Loucy (cell line): Measurements from ENCODE around the gene MC1R.
"Not testable (repeated sequence)": the region's sequence is repeated elsewhere in the genome, so short reads cannot be mapped to it uniquely, and the experiment has no call there.

ENCODE experiments used
- H2AFZ ChIP-seq: fragments of 200-600 bp; sonication (generic); 2 replicates; pipeline ENCODE4 v1.6.0; 2016; ENCODE audit warnings: antibody characterized with exemption, mild to moderate bottlenecking, low read length, moderate library complexity
- H3F3A ChIP-seq: fragments of 200-600 bp; 2 replicates; pipeline ENCODE4 v1.6.0; 2016; ENCODE audit warnings: antibody characterized with exemption, low read depth, mild to moderate bottlenecking
- H3K27me3 ChIP-seq: fragments of 200-600 bp; sonication (generic); 2 replicates; pipeline ENCODE4 v1.6.1; 2014; ENCODE audit warnings: low read length, mild to moderate bottlenecking; ENCODE audit not compliant: insufficient read depth, poor library complexity, severe bottlenecking
- H3K36me3 ChIP-seq: fragments of 200-600 bp; sonication (generic); 2 replicates; pipeline ENCODE4 v1.6.1; 2016; ENCODE audit warnings: low read length; ENCODE audit not compliant: insufficient read depth
- H3K4me1 ChIP-seq: fragments of 200-600 bp; sonication (generic); 2 replicates; pipeline ENCODE4 v1.5.1; 2014; ENCODE audit warnings: low read length, mild to moderate bottlenecking; ENCODE audit not compliant: insufficient read depth, poor library complexity, severe bottlenecking
- H3K4me2 ChIP-seq: fragments of 200-600 bp; sonication (generic); 2 replicates; pipeline ENCODE4 v1.6.0; 2014; ENCODE audit warnings: antibody characterized with exemption, low read length, low read depth, mild to moderate bottlenecking; ENCODE audit not compliant: poor library complexity, severe bottlenecking
- H3K4me3 ChIP-seq: fragments of 200-600 bp; sonication (generic); 2 replicates; pipeline ENCODE4 v1.5.1; 2014; ENCODE audit warnings: low read length, mild to moderate bottlenecking, mixed read lengths; ENCODE audit not compliant: poor library complexity, severe bottlenecking
- H3K79me2 ChIP-seq: fragments of 200-600 bp; sonication (generic); 2 replicates; pipeline ENCODE4 v1.6.1; 2014; ENCODE audit warnings: low read length; ENCODE audit not compliant: insufficient read depth
- H3K9ac ChIP-seq: fragments of 200-600 bp; sonication (generic); 2 replicates; pipeline ENCODE4 v1.6.0; 2014; ENCODE audit warnings: mild to moderate bottlenecking, low read depth, low read length, moderate library complexity; ENCODE audit not compliant: poor library complexity, severe bottlenecking
- H3K9me2 ChIP-seq: fragments of 200-600 bp; sonication (generic); replicated peaks from 2 replicates; pipeline ENCODE4 v1.6.1; 2016; ENCODE audit warnings: low read depth, low read length, mixed read lengths
- H3K9me3 ChIP-seq: fragments of 200-600 bp; sonication (generic); 2 replicates; pipeline ENCODE4 v1.6.1; 2014; ENCODE audit warnings: mild to moderate bottlenecking, antibody characterized with exemption, low read length, low read depth; ENCODE audit not compliant: insufficient read depth
- H4K20me1 ChIP-seq: fragments of 200-600 bp; sonication (generic); 2 replicates; pipeline ENCODE4 v1.6.0; 2014; ENCODE audit warnings: antibody characterized with exemption, low read length, mild to moderate bottlenecking; ENCODE audit not compliant: insufficient read depth, poor library complexity, severe bottlenecking
- CTCF ChIP-seq: fragments of 200-600 bp; sonication (generic); conservative IDR thresholded peaks from 2 replicates; pipeline ENCODE4 v1.5.1; 2014; ENCODE audit warnings: mild to moderate bottlenecking, antibody characterized with exemption, low read length
- EZH2phosphoT487 ChIP-seq: fragments of 200-600 bp; IDR thresholded peaks from 2 replicates; pipeline ENCODE4 v1.6.1; 2018; ENCODE audit warnings: antibody characterized with exemption, mild to moderate bottlenecking, moderate library complexity, borderline replicate concordance

Gene MC1R

GRCh38 chr16:89871895-89872294, 46.8 kb upstream of the MC1R start:
- peak overlapping the region; percentile 92 for H3K9ac ChIP-seq

GRCh38 chr16:89873109-89873971, 45.3 kb upstream of the MC1R start, which contains the start of gene TCF25:
TSS of gene TCF25 (plus strand) at chr16:89873592. CDS start at chr16:89873668, 76 bp downstream.
- Histone ChIP-seq H3K9me2 (no peaks in the 10 kb centered on the region), H3K9me3 (no peaks in the 10 kb centered on the region), H3F3A (no peaks in the 10 kb centered on the region), H3K79me2 (peaks cover 38% of the 10 kb centered on the region), H3K36me3 (no peaks in the 10 kb centered on the region), H2AFZ (peak within 1 kb of the TSS; percentile 72), H4K20me1 (peaks cover 16% of the 10 kb centered on the region), H3K27me3 (no peaks in the 10 kb centered on the region), H3K4me3 (peak within 1 kb of the TSS; percentile 90), H3K9ac (peak within 1 kb of the TSS; percentile 92), H3K4me1 (peaks cover 3% of the 10 kb centered on the region), H3K4me2 (peak within 1 kb of the TSS; percentile 81)
- TF ChIP-seq CTCF (no peak), EZH2phosphoT487 (no peak)

More at GRCh38 chr16:89871895-89872294, 46.8 kb upstream of the MC1R start:
- no peak overlapping the region for H3K4me3 ChIP-seq
- no peaks in the 10 kb centered on the region for H3K36me3 ChIP-seq
- H3K27me3 ChIP-seq: no peaks in the 10 kb centered on the region
- peaks cover 3% of the 10 kb centered on the region for H3K4me1 ChIP-seq
- H3K79me2 ChIP-seq: peaks cover 26% of the 10 kb centered on the region
- H3K9me2 ChIP-seq: no peaks in the 10 kb centered on the region
- no peak overlapping the region for H2AFZ ChIP-seq
- H3K9me3 ChIP-seq: no peaks in the 10 kb centered on the region
- H3K4me2 ChIP-seq: peak overlapping the region; percentile 81
- peaks cover 16% of the 10 kb centered on the region for H4K20me1 ChIP-seq
- TF ChIP-seq CTCF: no peak
- no peak for TF ChIP-seq EZH2phosphoT487
- H3F3A ChIP-seq: no peaks in the 10 kb centered on the region

DNA sequence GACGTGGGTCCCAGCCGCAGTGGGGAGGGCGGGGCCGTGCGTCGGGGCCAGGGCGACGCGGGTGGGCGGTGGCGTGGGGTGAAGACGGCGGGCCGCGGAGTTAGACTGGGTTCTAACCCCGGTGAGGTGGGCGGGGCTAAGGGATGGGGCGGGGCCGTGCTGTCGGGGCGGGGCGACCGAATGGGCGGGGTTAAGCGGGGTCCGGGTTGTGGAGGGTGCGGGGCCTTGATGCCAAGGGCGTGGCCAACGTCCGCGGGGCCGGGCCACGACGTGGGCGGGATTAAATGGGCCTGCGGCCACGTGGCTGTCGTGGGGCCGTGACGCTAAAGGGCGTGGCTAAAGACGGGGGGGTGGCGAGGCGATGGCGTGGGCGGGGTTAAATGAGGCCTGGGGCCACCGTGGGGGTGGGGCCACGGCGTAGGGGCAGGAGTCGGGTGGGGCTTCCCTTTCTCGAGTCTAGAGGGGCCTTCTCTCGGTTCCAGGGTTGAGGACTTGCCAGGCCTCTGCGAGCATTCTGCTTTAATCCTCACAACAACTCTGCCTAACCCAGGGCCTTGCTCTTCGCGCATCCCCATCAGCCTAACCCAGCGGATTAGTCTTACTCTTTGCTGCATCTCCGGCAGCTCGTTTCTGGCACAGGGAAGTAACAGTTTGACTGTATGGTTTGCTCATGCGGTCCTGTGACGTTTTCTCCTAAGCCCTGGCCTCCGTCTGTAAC, 44.5 kb upstream of the MC1R start:
- no peaks in the 10 kb centered on the region for H3K9me2 ChIP-seq
- no peaks in the 10 kb centered on the region; the same call in 1 of the 2 replicates for H3K36me3 ChIP-seq
- no peaks in the 10 kb centered on the region for H3K27me3 ChIP-seq
- H3K79me2 ChIP-seq: peaks cover 42% of the 10 kb centered on the region
- H3K4me3 ChIP-seq: peak overlapping the region; percentile 90
- no peak overlapping the region for H2AFZ ChIP-seq
- peaks cover 3% of the 10 kb centered on the region for H3K4me1 ChIP-seq
- no peaks in the 10 kb centered on the region for H3K9me3 ChIP-seq
- TF ChIP-seq CTCF (no peak), EZH2phosphoT487 (no peak)
- H4K20me1 ChIP-seq: peaks cover 16% of the 10 kb centered on the region
- H3K4me2 ChIP-seq: peak overlapping the region; percentile 71
- peak overlapping the region; percentile 92 for H3K9ac ChIP-seq
- no peaks in the 10 kb centered on the region for H3F3A ChIP-seq

- H3K4me1 ChIP-seq: not testable (repeated sequence)
- peaks cover 11% of the 10 kb centered on the region; the same call in 1 of the 2 replicates for H3K36me3 ChIP-seq
These were observed 39.5 kb upstream of the MC1R start for GRCh38 chr16:89879123-89879522.

More at GRCh38 chr16:89879123-89879522, 39.5 kb upstream of the MC1R start:
- not testable (repeated sequence) for H3K27me3 ChIP-seq, H2AFZ ChIP-seq, H3K9ac ChIP-seq, H3K9me3 ChIP-seq, H3K4me2 ChIP-seq, H3K4me3 ChIP-seq, H3F3A ChIP-seq, H3K9me2 ChIP-seq
- peaks cover 16% of the 10 kb centered on the region for H4K20me1 ChIP-seq
- peaks cover 43% of the 10 kb centered on the region for H3K79me2 ChIP-seq
